Panc1 (cell line): ENCODE measurements around the gene HEG1. TPM values are rescaled to one million over a fixed set of nuclear protein-coding genes. Genes with fewer than 3 reads are reported as not detected.

Source experiments
- ATAC-seq: fragments of 200-7000 bp; cut with Tn5 transposase; 2 replicates; pipeline ENCODE4 v1.9.1; 2020; ENCODE audit warnings: mild to moderate bottlenecking, moderate library complexity
- BruUV-seq: library from RNA; stranded (reverse); fragments of 400-500 nt; replicated peaks from 2 replicates; lab custom pipeline; 2021; lab: Mats Ljungman, UMichigan
- CTCF ChIA-PET: fragments of 300-600 bp; sonication (Branson Sonifier 250); formaldehyde crosslinking; loops from one replicate; lab custom pipeline; 2022; ENCODE audit warnings: antibody characterized with exemption; lab: Charles Lee
- POLR2A ChIA-PET: fragments of 300-600 bp; sonication (Branson Sonifier 250); formaldehyde crosslinking; loops from one replicate; lab custom pipeline; 2022; ENCODE audit warnings: antibody characterized with exemption; lab: Charles Lee
- DNase-seq: peaks from one replicate; pipeline ENCODE4 v3.0.0-alpha.2; 2010; ENCODE audit warnings: low read depth, low spot score
- H3K27ac ChIP-seq: 2 replicates; pipeline ENCODE4 v1.5.1; 2011; ENCODE audit warnings: mild to moderate bottlenecking, low read length, inconsistent platforms
- H3K27me3 ChIP-seq: fragments of 200-500 bp; sonication (Bioruptor generic); 2 replicates; pipeline ENCODE4 v1.6.0; 2014; ENCODE audit warnings: low read length, inconsistent platforms; ENCODE audit not compliant: control insufficient read depth, insufficient read depth
- H3K36me3 ChIP-seq: fragments of 200-500 bp; sonication (Bioruptor generic); 2 replicates; pipeline ENCODE4 v1.5.1; 2014; ENCODE audit warnings: inconsistent platforms, mild to moderate bottlenecking, low read length, moderate library complexity; ENCODE audit not compliant: control insufficient read depth, insufficient read depth
- H3K4me1 ChIP-seq: 2 replicates; pipeline ENCODE4 v1.5.1; 2011; ENCODE audit warnings: inconsistent platforms, mild to moderate bottlenecking, low read length, moderate library complexity; ENCODE audit not compliant: control insufficient read depth, insufficient read depth
- H3K4me3 ChIP-seq, 2 experiments: 2 replicates each; pipeline ENCODE4 v1.5.1; 2011 to 2012; ENCODE audit warnings: low read depth in 2 of 2, low read length in 2 of 2, mild to moderate bottlenecking in 2 of 2, inconsistent platforms in 1 of 2, moderate library complexity in 1 of 2
- H3K9me3 ChIP-seq: fragments of 200-500 bp; sonication (Bioruptor generic); 2 replicates; pipeline ENCODE4 v1.5.1; 2014; ENCODE audit warnings: low read depth, mild to moderate bottlenecking, inconsistent platforms, low read length, moderate library complexity; ENCODE audit not compliant: control insufficient read depth, insufficient read depth
- POLR2AphosphoS5 ChIP-seq: IDR thresholded peaks from 2 replicates; pipeline ENCODE4 v1.6.1; 2012; ENCODE audit warnings: mild to moderate bottlenecking, low read depth, low read length, moderate library complexity
- SIN3A ChIP-seq: IDR thresholded peaks from 2 replicates; pipeline ENCODE4 v1.6.1; 2012; ENCODE audit warnings: low read depth, mild to moderate bottlenecking, low read length, moderate library complexity, borderline replicate concordance; ENCODE audit not compliant: insufficient read depth
- TCF7L2 ChIP-seq: IDR thresholded peaks from 2 replicates; pipeline ENCODE4 v1.6.1; 2011; ENCODE audit warnings: mild to moderate bottlenecking, low read depth, low read length, inconsistent platforms
- in situ Hi-C: cut with HindIII; loops from 2 replicates; pipeline ENCODE4 v1.10.0; 2016; ENCODE audit warnings: low sequenced_read_pairs, low pct_unique_long_range_greater_than_20kb
- intact Hi-C: fragments of 100-400 bp; cut with micrococcal nuclease; formaldehyde crosslinking; loops from one replicate; pipeline ENCODE4 v1.10.0; 2022; ENCODE audit not compliant: unreplicated experiment
- total RNA-seq: library from RNA; stranded (reverse); gene quantifications from one replicate; pipeline ENCODE4 v1.2.1, GENCODE V29; 2021; ENCODE audit not compliant: unreplicated experiment
- TF ChIP-seq, protein P1 (sequence below): fragments of 450-650 bp; IDR thresholded peaks from 2 replicates; pipeline ENCODE4 v1.5.1; 2017; ENCODE audit warnings: mild to moderate bottlenecking
- TF ChIP-seq, protein P2 (sequence below), 2 experiments: IDR thresholded peaks; 2 replicates each; pipeline ENCODE4 v1.6.1; 2011 to 2012; ENCODE audit warnings: low read depth in 2 of 2, control low read depth in 1 of 2, low read length in 1 of 2, mild to moderate bottlenecking in 1 of 2, moderate library complexity in 1 of 2; ENCODE audit not compliant: insufficient read depth in 1 of 2

Gene HEG1
- total RNA-seq, 1 experiment from 2014 or later, result 141 TPM

DNA sequence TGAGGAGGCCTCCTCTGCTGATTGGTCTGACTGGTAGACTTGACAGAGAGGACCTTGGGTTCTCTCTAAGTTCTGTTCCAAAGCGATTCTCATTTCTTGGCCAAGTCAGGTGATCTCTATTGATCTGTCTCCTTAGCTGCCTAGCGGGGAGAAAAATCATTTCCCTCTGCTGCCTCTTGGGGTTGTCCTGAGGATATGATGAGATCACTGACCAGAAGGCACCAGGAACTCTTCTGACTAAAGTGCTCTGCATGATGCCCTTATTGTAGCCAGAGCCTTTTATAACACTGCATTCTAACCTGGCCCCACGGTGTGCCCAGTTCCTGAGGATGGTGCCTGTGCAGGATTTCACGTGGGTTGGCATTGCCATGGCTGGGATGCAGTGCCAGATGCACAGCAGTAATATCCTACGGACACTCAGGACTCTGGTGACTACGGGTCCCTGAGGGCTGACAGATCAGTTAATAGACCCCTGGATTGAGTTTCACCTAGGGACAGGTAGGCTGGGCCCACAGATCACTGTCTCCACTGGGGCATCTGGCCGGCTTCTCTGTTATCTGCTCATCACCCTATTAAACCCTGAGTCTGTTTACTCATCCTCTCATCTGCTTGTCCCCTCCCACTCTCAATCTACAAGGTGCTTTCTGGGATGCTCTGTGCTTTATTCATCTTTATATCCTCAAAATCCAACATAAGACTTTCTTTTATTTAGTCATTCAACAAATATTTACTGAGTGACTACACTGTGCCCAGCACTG, 3.9 kb upstream of the HEG1 start:
- Histone ChIP-seq H3K4me3 (no peak overlapping the region), H3K9me3 (no peaks in the 10 kb centered on the region), H3K27me3 (no peaks in the 10 kb centered on the region), H3K27ac (peak overlapping the region; percentile 97), H3K36me3 (no peaks in the 10 kb centered on the region), H3K4me1 (peaks cover 68% of the 10 kb centered on the region)
- ChIA-PET POLR2A (no interaction called here), CTCF (no interaction called here)
- intact Hi-C loops, result no loop called here
- in situ Hi-C loops, result no loop called here
- TF ChIP-seq SIN3A, result no peak
- DNase-seq, result no peak
- no TSS peak for BruUV-seq
- ATAC-seq, result no peak

DNA sequence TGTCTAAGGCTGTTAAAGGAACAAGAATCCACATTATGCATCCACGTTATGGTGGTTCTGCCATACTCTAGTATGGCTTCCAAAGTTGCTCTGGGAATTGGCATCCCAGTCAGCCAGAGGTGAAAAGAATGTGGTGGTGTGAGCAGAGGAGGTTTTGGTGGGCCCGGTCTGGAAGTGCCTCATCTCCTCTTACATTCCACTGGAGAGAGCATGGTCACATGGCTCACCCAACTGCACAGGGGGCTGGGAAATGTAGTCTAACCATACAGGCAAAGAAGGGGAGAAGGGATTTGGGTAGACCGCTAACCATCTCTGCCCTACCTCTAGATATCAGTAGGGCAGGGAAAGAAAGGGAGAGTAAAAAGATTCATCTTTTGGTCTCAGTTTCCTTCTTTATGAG, 3.2 kb upstream of the HEG1 start:
- intact Hi-C loops (no loop called here), in situ Hi-C loops (no loop called here)
- no peak for ATAC-seq
- H3K36me3 ChIP-seq, result no peaks in the 10 kb centered on the region
- H3K27me3 ChIP-seq, result no peaks in the 10 kb centered on the region
- CTCF ChIA-PET, result no interaction called here
- POLR2A ChIA-PET, result no interaction called here
- peak overlapping the region; percentile 97 for H3K27ac ChIP-seq
- peaks cover 69% of the 10 kb centered on the region for H3K4me1 ChIP-seq
- TF ChIP-seq POLR2AphosphoS5, result no peak
- TF ChIP-seq TCF7L2, result no peak
- no peak for TF ChIP-seq SIN3A
- TF ChIP-seq, protein P1, sequence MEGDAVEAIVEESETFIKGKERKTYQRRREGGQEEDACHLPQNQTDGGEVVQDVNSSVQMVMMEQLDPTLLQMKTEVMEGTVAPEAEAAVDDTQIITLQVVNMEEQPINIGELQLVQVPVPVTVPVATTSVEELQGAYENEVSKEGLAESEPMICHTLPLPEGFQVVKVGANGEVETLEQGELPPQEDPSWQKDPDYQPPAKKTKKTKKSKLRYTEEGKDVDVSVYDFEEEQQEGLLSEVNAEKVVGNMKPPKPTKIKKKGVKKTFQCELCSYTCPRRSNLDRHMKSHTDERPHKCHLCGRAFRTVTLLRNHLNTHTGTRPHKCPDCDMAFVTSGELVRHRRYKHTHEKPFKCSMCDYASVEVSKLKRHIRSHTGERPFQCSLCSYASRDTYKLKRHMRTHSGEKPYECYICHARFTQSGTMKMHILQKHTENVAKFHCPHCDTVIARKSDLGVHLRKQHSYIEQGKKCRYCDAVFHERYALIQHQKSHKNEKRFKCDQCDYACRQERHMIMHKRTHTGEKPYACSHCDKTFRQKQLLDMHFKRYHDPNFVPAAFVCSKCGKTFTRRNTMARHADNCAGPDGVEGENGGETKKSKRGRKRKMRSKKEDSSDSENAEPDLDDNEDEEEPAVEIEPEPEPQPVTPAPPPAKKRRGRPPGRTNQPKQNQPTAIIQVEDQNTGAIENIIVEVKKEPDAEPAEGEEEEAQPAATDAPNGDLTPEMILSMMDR, result no peak
- TF ChIP-seq, protein P2, sequence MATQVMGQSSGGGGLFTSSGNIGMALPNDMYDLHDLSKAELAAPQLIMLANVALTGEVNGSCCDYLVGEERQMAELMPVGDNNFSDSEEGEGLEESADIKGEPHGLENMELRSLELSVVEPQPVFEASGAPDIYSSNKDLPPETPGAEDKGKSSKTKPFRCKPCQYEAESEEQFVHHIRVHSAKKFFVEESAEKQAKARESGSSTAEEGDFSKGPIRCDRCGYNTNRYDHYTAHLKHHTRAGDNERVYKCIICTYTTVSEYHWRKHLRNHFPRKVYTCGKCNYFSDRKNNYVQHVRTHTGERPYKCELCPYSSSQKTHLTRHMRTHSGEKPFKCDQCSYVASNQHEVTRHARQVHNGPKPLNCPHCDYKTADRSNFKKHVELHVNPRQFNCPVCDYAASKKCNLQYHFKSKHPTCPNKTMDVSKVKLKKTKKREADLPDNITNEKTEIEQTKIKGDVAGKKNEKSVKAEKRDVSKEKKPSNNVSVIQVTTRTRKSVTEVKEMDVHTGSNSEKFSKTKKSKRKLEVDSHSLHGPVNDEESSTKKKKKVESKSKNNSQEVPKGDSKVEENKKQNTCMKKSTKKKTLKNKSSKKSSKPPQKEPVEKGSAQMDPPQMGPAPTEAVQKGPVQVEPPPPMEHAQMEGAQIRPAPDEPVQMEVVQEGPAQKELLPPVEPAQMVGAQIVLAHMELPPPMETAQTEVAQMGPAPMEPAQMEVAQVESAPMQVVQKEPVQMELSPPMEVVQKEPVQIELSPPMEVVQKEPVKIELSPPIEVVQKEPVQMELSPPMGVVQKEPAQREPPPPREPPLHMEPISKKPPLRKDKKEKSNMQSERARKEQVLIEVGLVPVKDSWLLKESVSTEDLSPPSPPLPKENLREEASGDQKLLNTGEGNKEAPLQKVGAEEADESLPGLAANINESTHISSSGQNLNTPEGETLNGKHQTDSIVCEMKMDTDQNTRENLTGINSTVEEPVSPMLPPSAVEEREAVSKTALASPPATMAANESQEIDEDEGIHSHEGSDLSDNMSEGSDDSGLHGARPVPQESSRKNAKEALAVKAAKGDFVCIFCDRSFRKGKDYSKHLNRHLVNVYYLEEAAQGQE (IDR thresholded peaks at IDR 0.05; ENCODE audit: insufficient read depth in 1 of 2, low read depth in 2 of 2, low read length in 1 of 2), result no peak
- H3K4me3 ChIP-seq, result no peak overlapping the region
- H3K9me3 ChIP-seq, result no peaks in the 10 kb centered on the region
- DNase-seq, result no peak
- no TSS peak for BruUV-seq

DNA sequence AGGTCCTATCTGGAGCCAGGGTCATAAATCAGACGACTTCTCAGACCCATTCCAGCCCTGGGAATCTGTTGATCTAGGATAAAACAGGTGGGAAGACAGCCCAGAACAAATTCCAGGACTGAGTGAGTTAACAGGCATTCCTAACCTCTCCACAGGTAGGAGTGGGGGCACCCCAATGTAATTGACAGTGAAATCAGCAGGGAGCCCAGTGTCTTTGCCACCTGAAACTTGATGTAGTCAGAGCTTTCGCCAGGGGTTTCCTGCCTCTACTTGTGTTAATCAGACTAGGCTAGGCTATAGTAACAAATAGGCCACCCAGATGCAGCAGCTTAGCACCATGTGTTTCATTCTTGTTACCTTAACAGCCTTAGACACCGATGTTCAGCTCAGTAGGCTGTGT, 2.7 kb upstream of the HEG1 start:
- POLR2A ChIA-PET, result no interaction called here
- CTCF ChIA-PET, result no interaction called here
- intact Hi-C loops, result no loop called here
- H3K27ac ChIP-seq, result peak overlapping the region; percentile 97
- peaks cover 69% of the 10 kb centered on the region for H3K4me1 ChIP-seq
- H3K27me3 ChIP-seq, result no peaks in the 10 kb centered on the region
- in situ Hi-C loops, result no loop called here
- H3K9me3 ChIP-seq, result no peaks in the 10 kb centered on the region
- H3K36me3 ChIP-seq, result no peaks in the 10 kb centered on the region
- H3K4me3 ChIP-seq, result no peak overlapping the region
- ATAC-seq (no peak), DNase-seq (no peak)
- TF ChIP-seq TCF7L2 (no peak), POLR2AphosphoS5 (no peak)
- BruUV-seq, result no TSS peak
